NT2/D1 (cell line): ENCODE data around the gene MAP2K3.

ENCODE experiments used
- YY1 ChIP-seq: IDR thresholded peaks from 2 replicates; pipeline ENCODE4 v1.6.1; 2011; ENCODE audit not compliant: insufficient read length, insufficient read depth
- ZNF274 ChIP-seq: IDR thresholded peaks from 2 replicates; pipeline ENCODE4 v1.6.1; 2011; ENCODE audit warnings: mild to moderate bottlenecking, low read depth, low read length

- TF ChIP-seq ZNF274, result no peak
- no peak for TF ChIP-seq YY1
Observed at GRCh38 chr17:21239680-21240368, 44.7 kb upstream of the MAP2K3 start.
